ENCODE results near the gene UQCRH.

Gene UQCRH

GRCh38 chr1:46303038-46303871 lies at the start of gene UQCRH, which contains the start of gene LRRC41:
TSS of gene UQCRH (plus strand) at chr1:46303698. CDS start at chr1:46303767, 69 bp downstream.
TSS of gene LRRC41 (minus strand) at chr1:46303616. CDS start at chr1:46303322, 294 bp downstream.
- DNase-seq (ENCODE audit: low read depth, low spot score): peak; percentile 98

GRCh38 chr1:46254668-46255067 lies 48.8 kb upstream of the UQCRH start:
- no peak for DNase-seq (ENCODE audit: low read depth, low spot score)

GRCh38 chr1:46256523-46256922 lies 47.0 kb upstream of the UQCRH start:
- DNase-seq (ENCODE audit: low read depth, low spot score): no peak

- DNase-seq (ENCODE audit: low read depth, low spot score): no peak
Measured at GRCh38 chr1:46262508-46262907, 41.0 kb upstream of the UQCRH start.

- DNase-seq (ENCODE audit: low read depth, low spot score): no peak
Measured at GRCh38 chr1:46263146-46263545, 40.4 kb upstream of the UQCRH start.

- DNase-seq (ENCODE audit: low read depth, low spot score): no peak
Measured at GRCh38 chr1:46268578-46268977, 34.9 kb upstream of the UQCRH start.

GRCh38 chr1:46274225-46275029 lies 29.1 kb upstream of the UQCRH start:
- no peak for DNase-seq (ENCODE audit: low read depth, low spot score)

- DNase-seq (ENCODE audit: low read depth, low spot score): no peak
Measured at GRCh38 chr1:46275030-46275337, 28.5 kb upstream of the UQCRH start.

GRCh38 chr1:46277658-46278373 lies 25.7 kb upstream of the UQCRH start:
- no peak for DNase-seq (ENCODE audit: low read depth, low spot score)

GRCh38 chr1:46278807-46279206 lies 24.7 kb upstream of the UQCRH start:
- peak; percentile 50 for DNase-seq (ENCODE audit: low read depth, low spot score)

- no peak for DNase-seq (ENCODE audit: low read depth, low spot score)
Measured at GRCh38 chr1:46280092-46280491, 23.4 kb upstream of the UQCRH start.

- DNase-seq (ENCODE audit: low read depth, low spot score): no peak
Measured at GRCh38 chr1:46281021-46281420, 22.5 kb upstream of the UQCRH start.

- DNase-seq (ENCODE audit: low read depth, low spot score): no peak
Measured at GRCh38 chr1:46284058-46284457, 19.4 kb upstream of the UQCRH start.

GRCh38 chr1:46284597-46285564 lies 18.6 kb upstream of the UQCRH start:
- DNase-seq (ENCODE audit: low read depth, low spot score): no peak

- no peak for DNase-seq (ENCODE audit: low read depth, low spot score)
Measured at GRCh38 chr1:46285730-46286477, 17.6 kb upstream of the UQCRH start.

GRCh38 chr1:46288485-46289133 lies 14.9 kb upstream of the UQCRH start:
- DNase-seq (ENCODE audit: low read depth, low spot score): peak; percentile 46

- no peak for DNase-seq (ENCODE audit: low read depth, low spot score)
Measured at GRCh38 chr1:46289134-46289494, 14.4 kb upstream of the UQCRH start.

- no peak for DNase-seq (ENCODE audit: low read depth, low spot score)
Measured at GRCh38 chr1:46289976-46290375, 13.5 kb upstream of the UQCRH start.

- no peak for DNase-seq (ENCODE audit: low read depth, low spot score)
Measured at GRCh38 chr1:46295306-46295705, 8.2 kb upstream of the UQCRH start.

GRCh38 chr1:46298387-46298786 lies 5.1 kb upstream of the UQCRH start:
- no peak for DNase-seq (ENCODE audit: low read depth, low spot score)
